Measurements from ENCODE around the gene SYT3.
"Not testable (repeated sequence)": the region's sequence is repeated elsewhere in the genome, so short reads cannot be mapped to it uniquely, and the experiment has no call there.

The SYT3 gene

DNA sequence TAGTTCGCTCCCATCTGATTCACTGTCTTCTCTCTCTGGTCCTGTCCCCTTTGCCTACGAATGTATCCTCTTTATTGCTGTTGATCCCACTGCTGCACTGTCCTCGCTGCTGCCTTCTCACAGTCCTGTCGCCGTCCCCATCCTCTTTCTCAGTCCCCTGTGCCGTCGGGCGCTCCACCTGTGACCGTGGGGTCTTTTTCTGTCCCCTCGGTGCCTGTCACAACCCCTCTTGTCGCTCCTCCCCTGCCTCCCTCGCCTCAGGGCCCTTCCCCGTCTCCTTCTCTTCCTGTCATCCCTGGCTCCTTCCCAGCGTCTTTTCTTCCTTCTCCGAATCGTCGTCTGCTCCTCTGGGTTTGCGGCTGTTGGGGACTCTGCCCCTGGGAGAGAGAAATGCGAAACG, 32.3 kb downstream of the SYT3 start:
- Histone ChIP-seq H3F3A (ENCODE audit: low read depth) (no peaks in the 10 kb centered on the region), H3K27me3 (ENCODE audit: insufficient read depth, low read length, poor library complexity, severe bottlenecking) (no peaks in the 10 kb centered on the region), H3K9me2 (replicated peaks; ENCODE audit: low read depth, low read length) (no peaks in the 10 kb centered on the region), H3K4me1 (ENCODE audit: insufficient read depth, low read length, poor library complexity, severe bottlenecking) (no peaks in the 10 kb centered on the region), H2AFZ (ENCODE audit: low read length) (no peak overlapping the region), H4K20me1 (ENCODE audit: insufficient read depth, low read length, poor library complexity, severe bottlenecking) (no peaks in the 10 kb centered on the region), H3K9ac (ENCODE audit: low read depth, low read length, poor library complexity, severe bottlenecking) (no peak overlapping the region), H3K9me3 (ENCODE audit: insufficient read depth, low read depth, low read length) (no peaks in the 10 kb centered on the region; the same call in 1 of the 2 replicates), H3K79me2 (ENCODE audit: insufficient read depth, low read length) (no peaks in the 10 kb centered on the region), H3K36me3 (ENCODE audit: insufficient read depth, low read length) (no peaks in the 10 kb centered on the region), H3K4me3 (ENCODE audit: low read length, poor library complexity, severe bottlenecking) (no peak overlapping the region), H3K4me2 (ENCODE audit: low read depth, low read length, poor library complexity, severe bottlenecking) (no peak overlapping the region)
- TF ChIP-seq EZH2phosphoT487 (IDR thresholded peaks at IDR 0.05; ENCODE audit: borderline replicate concordance), result no peak
- TF ChIP-seq, protein P1, sequence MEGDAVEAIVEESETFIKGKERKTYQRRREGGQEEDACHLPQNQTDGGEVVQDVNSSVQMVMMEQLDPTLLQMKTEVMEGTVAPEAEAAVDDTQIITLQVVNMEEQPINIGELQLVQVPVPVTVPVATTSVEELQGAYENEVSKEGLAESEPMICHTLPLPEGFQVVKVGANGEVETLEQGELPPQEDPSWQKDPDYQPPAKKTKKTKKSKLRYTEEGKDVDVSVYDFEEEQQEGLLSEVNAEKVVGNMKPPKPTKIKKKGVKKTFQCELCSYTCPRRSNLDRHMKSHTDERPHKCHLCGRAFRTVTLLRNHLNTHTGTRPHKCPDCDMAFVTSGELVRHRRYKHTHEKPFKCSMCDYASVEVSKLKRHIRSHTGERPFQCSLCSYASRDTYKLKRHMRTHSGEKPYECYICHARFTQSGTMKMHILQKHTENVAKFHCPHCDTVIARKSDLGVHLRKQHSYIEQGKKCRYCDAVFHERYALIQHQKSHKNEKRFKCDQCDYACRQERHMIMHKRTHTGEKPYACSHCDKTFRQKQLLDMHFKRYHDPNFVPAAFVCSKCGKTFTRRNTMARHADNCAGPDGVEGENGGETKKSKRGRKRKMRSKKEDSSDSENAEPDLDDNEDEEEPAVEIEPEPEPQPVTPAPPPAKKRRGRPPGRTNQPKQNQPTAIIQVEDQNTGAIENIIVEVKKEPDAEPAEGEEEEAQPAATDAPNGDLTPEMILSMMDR (conservative IDR thresholded peaks at IDR 0.05; ENCODE audit: low read length), result no peak

GRCh38 chr19:50606059-50606836, 33.4 kb downstream of the SYT3 start:
- H3K9ac ChIP-seq (ENCODE audit: low read depth, low read length, poor library complexity, severe bottlenecking); H3K4me2 ChIP-seq (ENCODE audit: low read depth, low read length, poor library complexity, severe bottlenecking); H3K4me1 ChIP-seq (ENCODE audit: insufficient read depth, low read length, poor library complexity, severe bottlenecking); H3K27me3 ChIP-seq (ENCODE audit: insufficient read depth, low read length, poor library complexity, severe bottlenecking); H3K79me2 ChIP-seq (ENCODE audit: insufficient read depth, low read length); H2AFZ ChIP-seq (ENCODE audit: low read length); H3F3A ChIP-seq (ENCODE audit: low read depth); H3K36me3 ChIP-seq (ENCODE audit: insufficient read depth, low read length); H4K20me1 ChIP-seq (ENCODE audit: insufficient read depth, low read length, poor library complexity, severe bottlenecking); H3K9me3 ChIP-seq (ENCODE audit: insufficient read depth, low read depth, low read length); H3K4me3 ChIP-seq (ENCODE audit: low read length, poor library complexity, severe bottlenecking); H3K9me2 ChIP-seq (replicated peaks; ENCODE audit: low read depth, low read length): not testable (repeated sequence)

DNA sequence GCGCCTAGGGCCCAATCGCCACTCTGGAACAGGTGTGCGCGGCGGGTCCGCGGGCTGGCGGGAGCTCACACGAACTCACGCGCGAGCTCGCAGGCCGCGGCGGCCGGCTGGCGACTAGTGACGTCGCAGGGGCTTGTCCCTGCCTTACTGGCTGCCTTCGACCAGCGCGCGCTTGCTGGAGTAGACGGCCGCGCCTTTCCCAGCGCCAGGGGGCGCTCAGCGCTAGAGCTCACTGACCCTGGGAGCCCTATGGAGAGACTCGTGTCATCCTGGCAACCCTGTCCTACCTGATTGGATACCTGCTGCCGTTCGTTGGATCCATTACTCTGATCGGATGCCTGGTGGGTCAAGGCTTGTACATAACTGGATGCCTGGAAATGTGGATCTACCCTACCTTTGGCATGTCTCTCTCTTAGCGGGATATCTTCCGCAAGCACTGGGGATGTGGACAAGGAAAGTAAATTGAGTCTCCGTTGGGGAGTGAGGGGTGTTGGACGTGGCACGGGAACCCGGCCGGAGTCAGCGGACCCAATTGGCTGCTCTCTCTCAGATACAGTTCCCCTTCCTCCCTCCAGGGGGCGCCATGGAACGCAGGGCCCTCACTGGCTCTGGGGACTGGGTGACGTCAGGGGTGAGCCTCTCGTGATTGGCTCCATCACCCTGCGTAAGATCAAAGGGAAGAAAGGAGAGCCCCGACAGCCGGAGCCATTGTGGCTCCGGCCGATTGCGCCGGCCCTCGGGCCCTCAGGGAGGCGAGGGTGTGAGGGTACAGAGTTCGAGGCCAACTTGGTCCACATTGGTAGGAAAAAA, 35.2 kb downstream of the SYT3 start:
- not testable (repeated sequence) for H3K36me3 ChIP-seq (ENCODE audit: insufficient read depth, low read length); H3K4me2 ChIP-seq (ENCODE audit: low read depth, low read length, poor library complexity, severe bottlenecking); H3K79me2 ChIP-seq (ENCODE audit: insufficient read depth, low read length); H3K9ac ChIP-seq (ENCODE audit: low read depth, low read length, poor library complexity, severe bottlenecking); H4K20me1 ChIP-seq (ENCODE audit: insufficient read depth, low read length, poor library complexity, severe bottlenecking); H3F3A ChIP-seq (ENCODE audit: low read depth); H3K4me1 ChIP-seq (ENCODE audit: insufficient read depth, low read length, poor library complexity, severe bottlenecking); H3K9me2 ChIP-seq (replicated peaks; ENCODE audit: low read depth, low read length); H3K9me3 ChIP-seq (ENCODE audit: insufficient read depth, low read depth, low read length); H3K27me3 ChIP-seq (ENCODE audit: insufficient read depth, low read length, poor library complexity, severe bottlenecking); H3K4me3 ChIP-seq (ENCODE audit: low read length, poor library complexity, severe bottlenecking); H2AFZ ChIP-seq (ENCODE audit: low read length)

GRCh38 chr19:50602935-50603334, 36.7 kb downstream of the SYT3 start:
- no peak for TF ChIP-seq EZH2phosphoT487 (IDR thresholded peaks at IDR 0.05; ENCODE audit: borderline replicate concordance)
- TF ChIP-seq, protein P1 (conservative IDR thresholded peaks at IDR 0.05; ENCODE audit: low read length), result no peak
- no peak overlapping the region for H3K4me3 ChIP-seq (ENCODE audit: low read length, poor library complexity, severe bottlenecking)
- no peak overlapping the region for H3K9ac ChIP-seq (ENCODE audit: low read depth, low read length, poor library complexity, severe bottlenecking)
- H3F3A ChIP-seq (ENCODE audit: low read depth), result no peaks in the 10 kb centered on the region
- H3K4me1 ChIP-seq (ENCODE audit: insufficient read depth, low read length, poor library complexity, severe bottlenecking), result no peaks in the 10 kb centered on the region
- H4K20me1 ChIP-seq (ENCODE audit: insufficient read depth, low read length, poor library complexity, severe bottlenecking), result no peaks in the 10 kb centered on the region
- H3K9me2 ChIP-seq (replicated peaks; ENCODE audit: low read depth, low read length), result no peaks in the 10 kb centered on the region
- H3K4me2 ChIP-seq (ENCODE audit: low read depth, low read length, poor library complexity, severe bottlenecking), result no peak overlapping the region
- H3K27me3 ChIP-seq (ENCODE audit: insufficient read depth, low read length, poor library complexity, severe bottlenecking), result no peaks in the 10 kb centered on the region
- H3K79me2 ChIP-seq (ENCODE audit: insufficient read depth, low read length), result no peaks in the 10 kb centered on the region
- no peaks in the 10 kb centered on the region for H3K36me3 ChIP-seq (ENCODE audit: insufficient read depth, low read length)
- H2AFZ ChIP-seq (ENCODE audit: low read length), result no peak overlapping the region
- H3K9me3 ChIP-seq (ENCODE audit: insufficient read depth, low read depth, low read length), result no peaks in the 10 kb centered on the region

Measured in Loucy (cell line).